ENCODE results near the gene S100A5.

GRCh38 chr1:153519242-153519641 lies 21.5 kb downstream of the S100A5 start:
- no peak for TF ChIP-seq CTCF (IDR thresholded peaks at IDR 0.05)
- no peak for TF ChIP-seq POLR2AphosphoS5 (IDR thresholded peaks at IDR 0.05)

Measured in breast epithelium (tissue), 3 donors.